ENCODE results near the gene SHANK3. TPM values are rescaled to one million over a fixed set of nuclear protein-coding genes. Genes with fewer than 3 reads are reported as not detected.

The SHANK3 gene
- total and polyA plus RNA-seq, 12 donors, result 14.3 to 59.8 (median 24.7) TPM

GRCh38 chr22:50699001-50699755 lies 26.6 kb downstream of the SHANK3 start:
- no peak for TF ChIP-seq CTCF (IDR thresholded peaks at IDR 0.05)
- Histone ChIP-seq H3K27ac (peak overlapping the region in 5 of 10 donors; percentile 8 to 29 (median 26)), H3K4me1 (peaks cover 19 to 90% (median 52%) of the 10 kb centered on the region in 9 donors), H3K27me3 (no peaks in the 10 kb centered on the region), H3K36me3 (peaks cover 0 to 90% (median 0%) of the 10 kb centered on the region in 9 donors), H3K9me3 (no peaks in the 10 kb centered on the region), H3K4me3 (no peak overlapping the region)
- DNase-seq (no peak), ATAC-seq (no peak)
- WGBS, 2 donors, result 77 to 89% methylated on average over 15 of the region's 15 CpGs
- intact Hi-C loops (cut with DNase I), result loop anchor here in 2 of 10 donors (5.0 kb wide), 1 partner anchor 72 kb away; the partner anchor contains the start of gene ARSA (in 2 of the 2)

DNA sequence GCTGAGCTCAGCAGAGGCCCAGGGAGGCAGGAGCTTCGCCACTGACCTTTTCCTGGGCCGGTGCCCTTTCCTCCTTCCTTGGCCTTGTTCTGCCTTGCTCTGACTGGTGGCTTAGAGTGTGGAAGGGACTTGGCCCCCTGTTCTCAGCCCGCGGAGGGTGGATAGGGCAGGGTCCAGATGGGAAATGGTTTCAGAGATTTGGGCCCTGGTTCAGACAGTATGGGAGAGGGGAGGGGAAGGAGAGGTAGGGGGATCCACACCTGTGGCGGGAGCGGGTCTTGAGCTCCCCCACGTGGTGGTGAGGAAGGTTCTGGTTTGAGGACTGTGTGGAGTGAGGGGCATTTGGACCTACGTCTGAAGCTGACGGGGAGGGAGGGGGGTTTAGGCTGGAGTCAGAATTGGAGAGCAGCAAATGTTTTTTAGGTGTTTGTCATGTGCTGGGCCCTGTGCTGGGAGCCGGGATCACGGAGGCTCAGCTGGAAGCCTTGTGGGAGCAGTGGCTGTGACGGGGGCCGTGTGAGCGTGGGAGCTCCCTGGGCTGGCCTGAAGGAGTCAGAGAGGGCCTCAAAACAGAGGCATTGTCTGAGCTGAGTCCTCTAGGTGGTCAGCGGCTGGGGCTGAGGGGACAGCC lies 27.2 kb downstream of the SHANK3 start:
- Histone ChIP-seq H3K27ac (peak overlapping the region in 5 of 10 donors; percentile 8 to 29 (median 26)), H3K4me3 (no peak overlapping the region), H3K36me3 (peaks cover 0 to 90% (median 0%) of the 10 kb centered on the region in 9 donors), H3K9me3 (no peaks in the 10 kb centered on the region), H3K4me1 (peaks cover 17 to 89% (median 48%) of the 10 kb centered on the region in 9 donors), H3K27me3 (no peaks in the 10 kb centered on the region)
- TF ChIP-seq CTCF (IDR thresholded peaks at IDR 0.05), result peak in 1 of 9 donors; percentile 22
- ATAC-seq (peak in 1 of 8 donors; percentile 2), DNase-seq (no peak)
- intact Hi-C loops (cut with DNase I), result loop anchor here in 2 of 10 donors (5.0 kb wide), 1 partner anchor 73 kb away; the partner anchor contains the start of gene ARSA (in 2 of the 2)
- 66 to 76% methylated on average over 14 to 15 of the region's 15 CpGs for WGBS, 2 donors

DNA sequence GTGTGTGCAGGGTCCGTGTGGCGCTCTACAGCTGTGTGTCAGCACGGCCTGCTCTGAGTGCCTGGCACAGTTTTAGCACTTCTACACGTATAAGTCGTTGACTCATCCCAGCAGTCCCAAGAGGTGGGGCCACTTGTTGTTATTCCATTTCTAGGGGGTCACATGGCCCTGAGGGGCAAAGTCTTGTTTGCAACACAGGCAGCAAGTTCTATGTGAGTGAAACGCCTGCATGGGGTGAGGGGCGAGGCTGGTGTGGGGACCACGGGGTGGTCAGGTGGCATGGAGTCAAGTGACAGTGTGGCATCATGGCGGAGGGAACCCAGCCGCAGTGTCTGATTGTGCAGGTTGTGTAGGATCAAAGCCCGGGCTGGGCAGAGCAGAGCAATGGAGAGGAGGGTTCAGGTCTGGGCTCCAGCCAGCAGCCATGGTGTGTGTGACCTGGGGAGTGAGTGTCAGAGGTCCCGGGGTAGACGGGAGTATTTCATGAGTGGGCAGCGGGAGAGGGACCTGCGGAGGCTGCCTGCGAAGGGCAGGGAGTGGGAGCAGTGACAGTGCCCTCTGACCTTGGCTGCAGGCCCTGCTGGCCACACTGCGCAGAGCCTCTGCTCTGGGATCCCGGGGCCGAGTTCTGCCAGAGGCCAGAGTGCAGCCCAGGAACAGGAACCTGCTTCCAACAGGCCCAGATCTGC lies 27.9 kb downstream of the SHANK3 start:
- WGBS, 2 donors, result 72 to 76% methylated on average over 19 of the region's 19 CpGs
- no peak for TF ChIP-seq CTCF (IDR thresholded peaks at IDR 0.05)
- intact Hi-C loops (cut with DNase I), result no loop called here
- H3K4me3 ChIP-seq, result no peak overlapping the region
- H3K27ac ChIP-seq, result peak overlapping the region in 4 of 10 donors; percentile 10 to 29 (median 27)
- H3K9me3 ChIP-seq, result no peaks in the 10 kb centered on the region
- DNase-seq (peak in 1 of 2 donors; percentile 22), ATAC-seq (peak in 1 of 8 donors; percentile 3)
- H3K4me1 ChIP-seq, result peaks cover 12 to 89% (median 43%) of the 10 kb centered on the region in 9 donors
- H3K36me3 ChIP-seq, result peaks cover 0 to 89% (median 0%) of the 10 kb centered on the region in 9 donors
- no peaks in the 10 kb centered on the region for H3K27me3 ChIP-seq

- no peaks in the 10 kb centered on the region for H3K9me3 ChIP-seq
- no peak overlapping the region for H3K4me3 ChIP-seq
- WGBS, 2 donors, result 64 to 85% methylated on average over 7 of the region's 7 CpGs
- peaks cover 10 to 84% (median 38%) of the 10 kb centered on the region in 9 donors for H3K4me1 ChIP-seq
- intact Hi-C loops (cut with DNase I), result no loop called here
- no peak for TF ChIP-seq CTCF (IDR thresholded peaks at IDR 0.05)
- ATAC-seq (no peak), DNase-seq (no peak)
- peak overlapping the region in 2 of 10 donors; percentile 2 to 28 for H3K27ac ChIP-seq
- H3K36me3 ChIP-seq, result peaks cover 0 to 89% (median 0%) of the 10 kb centered on the region in 9 donors
- no peaks in the 10 kb centered on the region for H3K27me3 ChIP-seq
Measured at GRCh38 chr22:50701076-50701419, 28.4 kb downstream of the SHANK3 start.

Data from heart right ventricle (tissue), 16 donors.